HCT116 (cell line): ENCODE data around the gene DYNC2H1. TPM values are rescaled to one million over a fixed set of nuclear protein-coding genes. Genes with fewer than 3 reads are reported as not detected.

Experiments
- ATAC-seq: fragments of 200-7000 bp; cut with Tn5 transposase; 2 replicates; pipeline ENCODE4 v1.9.1; 2020; ENCODE audit warnings: mild to moderate bottlenecking, moderate library complexity
- BruUV-seq: library from RNA; stranded (reverse); fragments of 400-500 nt; replicated peaks from 2 replicates; lab custom pipeline; 2021; lab: Mats Ljungman, UMichigan
- CTCF ChIA-PET: fragments of 300-600 bp; sonication (Branson Sonifier 250); formaldehyde crosslinking; loops from one replicate; lab custom pipeline; 2021; ENCODE audit warnings: antibody characterized with exemption; lab: Charles Lee
- POLR2A ChIA-PET: fragments of 300-600, 350-600 bp; sonication (Branson Sonifier 250); formaldehyde crosslinking; loops from one replicate; lab custom pipeline; 2021; ENCODE audit warnings: antibody characterized with exemption; lab: Charles Lee
- RAD21 ChIA-PET, 2 experiments: fragments of 300-600 bp; sonication (Branson Sonifier 250); formaldehyde crosslinking; loops; one replicate each; lab custom pipeline; 2023; ENCODE audit warnings: low total read pairs in 2 of 2; ENCODE audit not compliant: uncharacterized antibody in 2 of 2, unreplicated experiment in 2 of 2, low non-redundant PET in 1 of 2; lab: Charles Lee
- DNase-seq: peaks from one replicate; pipeline ENCODE4 v3.0.0-alpha.2; 2010; ENCODE audit warnings: low read depth, low spot score
- H2AFZ ChIP-seq: fragments of 200-600 bp; shearing (Covaris generic), sonication (generic); 2 replicates; pipeline ENCODE4 v1.6.1; 2017; ENCODE audit warnings: low read depth, mixed run types, mixed read lengths, antibody characterized with exemption, low read length; ENCODE audit not compliant: poor library complexity, severe bottlenecking
- H3K27ac ChIP-seq: 2 replicates; pipeline ENCODE4 v1.5.1; 2012; ENCODE audit warnings: low read depth, low read length
- H3K27me3 ChIP-seq: fragments of 200-600 bp; sonication (generic); 2 replicates; pipeline ENCODE4 v1.6.1; 2016; ENCODE audit warnings: mixed run types, low read length, mixed read lengths; ENCODE audit not compliant: insufficient read depth
- H3K36me3 ChIP-seq, 2 experiments: fragments of 200-500 bp in 1 of 2; fragments of 200-600 bp in 1 of 2; sonication (Bioruptor generic) in 1 of 2; sonication (generic) in 1 of 2; 2 replicates each; pipeline versions ENCODE4 v1.5.1 to v1.6.1; 2014 to 2016; ENCODE audit warnings: low read length in 2 of 2, inconsistent platforms in 1 of 2, mixed read lengths in 1 of 2, mixed run types in 1 of 2; ENCODE audit not compliant: insufficient read depth in 2 of 2, control insufficient read depth in 1 of 2
- H3K4me1 ChIP-seq, 2 experiments: fragments of 200-600 bp in 1 of 2; sonication (generic) in 1 of 2; 2 replicates each; pipeline versions ENCODE4 v1.5.1 to v1.6.1; 2012 to 2017; ENCODE audit warnings: low read length in 2 of 2, inconsistent platforms in 1 of 2, mild to moderate bottlenecking in 1 of 2, mixed read lengths in 1 of 2, mixed run types in 1 of 2, moderate library complexity in 1 of 2; ENCODE audit not compliant: insufficient read depth in 2 of 2, control insufficient read depth in 1 of 2
- H3K4me2 ChIP-seq: fragments of 200-600 bp; sonication (generic); 2 replicates; pipeline ENCODE4 v1.6.1; 2017; ENCODE audit warnings: mixed run types, low read length, mixed read lengths
- H3K4me3 ChIP-seq, 2 experiments: fragments of 200-600 bp in 1 of 2; sonication (generic) in 1 of 2; replicated peaks in 1 of 2; 2 replicates each; pipeline ENCODE4 v1.5.1; 2011 to 2016; ENCODE audit warnings: low read length in 2 of 2, control low read depth in 1 of 2, low read depth in 1 of 2, mild to moderate bottlenecking in 1 of 2, mixed read lengths in 1 of 2, mixed run types in 1 of 2
- H3K79me2 ChIP-seq: fragments of 200-600 bp; sonication (generic); 2 replicates; pipeline ENCODE4 v1.6.1; 2017; ENCODE audit warnings: mild to moderate bottlenecking, mixed run types, low read length, moderate library complexity, mixed read lengths; ENCODE audit not compliant: insufficient read depth
- H3K9ac ChIP-seq: fragments of 200-600 bp; sonication (generic); 2 replicates; pipeline ENCODE4 v1.6.1; 2016; ENCODE audit warnings: low read length, mixed read lengths
- H3K9me2 ChIP-seq: fragments of 200-600 bp; sonication (generic), shearing (Covaris generic); 2 replicates; pipeline ENCODE4 v1.6.1; 2017; ENCODE audit warnings: mixed run types, mild to moderate bottlenecking, moderate library complexity; ENCODE audit not compliant: insufficient read depth
- H3K9me3 ChIP-seq, 2 experiments: fragments of 200-500 bp in 1 of 2; fragments of 200-600 bp in 1 of 2; sonication (Bioruptor generic) in 1 of 2; sonication (generic) in 1 of 2; 2 replicates each; pipeline ENCODE4 v1.6.1; 2014 to 2017; ENCODE audit warnings: low read length in 2 of 2, mixed read lengths in 2 of 2, inconsistent platforms in 1 of 2, low read depth in 1 of 2, mild to moderate bottlenecking in 1 of 2, mixed run types in 1 of 2, moderate library complexity in 1 of 2; ENCODE audit not compliant: control insufficient read depth in 1 of 2, insufficient read depth in 1 of 2
- H4K20me1 ChIP-seq: fragments of 200-600 bp; sonication (generic), shearing (Covaris generic); 2 replicates; pipeline ENCODE4 v1.6.1; 2017; ENCODE audit warnings: mixed run types, mild to moderate bottlenecking, moderate library complexity; ENCODE audit not compliant: insufficient read depth
- CEBPB ChIP-seq: IDR thresholded peaks from 2 replicates; pipeline ENCODE4 v1.6.1; 2012; ENCODE audit warnings: low read depth
- CTCF ChIP-seq, 3 experiments: fragments of 200-600 bp in 1 of 3; sonication (generic) in 1 of 3; IDR thresholded peaks in 2 of 3; conservative IDR thresholded peaks in 1 of 3; 2 replicates each; pipeline ENCODE4 v1.5.1; 2012 to 2017; ENCODE audit warnings: low read depth in 2 of 3, low read length in 2 of 3, antibody characterized with exemption in 1 of 3, borderline replicate concordance in 1 of 3, control low read depth in 1 of 3, mild to moderate bottlenecking in 1 of 3, mixed read lengths in 1 of 3, mixed run types in 1 of 3, moderate library complexity in 1 of 3; ENCODE audit not compliant: insufficient read depth in 1 of 3
- EZH2 ChIP-seq: fragments of 200-600 bp; sonication (generic); IDR thresholded peaks from 2 replicates; pipeline ENCODE4 v1.6.1; 2017; ENCODE audit warnings: antibody characterized with exemption, mixed run types
- FOSL1 ChIP-seq: IDR thresholded peaks from 2 replicates; pipeline ENCODE4 v1.6.1; 2012; ENCODE audit warnings: low read depth
- POLR2AphosphoS5 ChIP-seq: IDR thresholded peaks from 2 replicates; pipeline ENCODE4 v1.6.1; 2011; ENCODE audit warnings: mild to moderate bottlenecking, low read depth, low read length, moderate library complexity
- RAD21 ChIP-seq: IDR thresholded peaks from 2 replicates; pipeline ENCODE4 v1.6.1; 2012; ENCODE audit warnings: low read depth, mild to moderate bottlenecking
- REST ChIP-seq: IDR thresholded peaks from 2 replicates; pipeline ENCODE4 v1.6.1; 2012; ENCODE audit warnings: low read depth
- SP1 ChIP-seq: IDR thresholded peaks from 2 replicates; pipeline ENCODE4 v1.6.1; 2012; ENCODE audit warnings: low read depth
- ZFX ChIP-seq: fragments of 450-650 bp; IDR thresholded peaks from 2 replicates; pipeline ENCODE4 v1.6.1; 2017
- intact Hi-C: fragments of 100-400 bp; cut with micrococcal nuclease; formaldehyde crosslinking; loops from 2 replicates; pipeline ENCODE4 v1.10.0; 2022
- total RNA-seq: library from RNA; stranded (reverse); gene quantifications from one replicate; pipeline ENCODE4 v1.2.1, GENCODE V29; 2021; ENCODE audit not compliant: unreplicated experiment

Gene DYNC2H1
- total RNA-seq, 1 experiment from 2014 or later = 1.5 TPM

- POLR2A ChIA-PET = no interaction called here
- Histone ChIP-seq H3K4me3 (no peak overlapping the region), H3K79me2 (peaks cover 96% of the 10 kb centered on the region)
Measured at GRCh38 chr11:103077554-103077953, 31.7 kb upstream of the DYNC2H1 start.

More at GRCh38 chr11:103077554-103077953, 31.7 kb upstream of the DYNC2H1 start:
- TSS peak; percentile 6 for BruUV-seq
- H3K36me3 ChIP-seq = peaks cover 35 to 39% of the 10 kb centered on the region in 2 experiments
- no peaks in the 10 kb centered on the region for H3K27me3 ChIP-seq
- H3K9me3 ChIP-seq = no peaks in the 10 kb centered on the region
- ChIA-PET RAD21 (no interaction called here), CTCF (no interaction called here)
- no peak for DNase-seq
- H3K4me2 ChIP-seq = no peak overlapping the region
- no peak overlapping the region for H3K9ac ChIP-seq
- intact Hi-C loops = no loop called here
- H3K4me1 ChIP-seq = no peaks in the 10 kb centered on the region
- no peak overlapping the region for H3K27ac ChIP-seq
- H4K20me1 ChIP-seq = peaks cover 9% of the 10 kb centered on the region
- H2AFZ ChIP-seq = no peak overlapping the region
- no peaks in the 10 kb centered on the region for H3K9me2 ChIP-seq
- ATAC-seq = no peak
- TF ChIP-seq EZH2 = no peak
- TF ChIP-seq FOSL1 = no peak
- TF ChIP-seq CEBPB = no peak
- TF ChIP-seq RAD21 = no peak
- no peak for TF ChIP-seq ZFX
- TF ChIP-seq CTCF (IDR thresholded peaks at IDR 0.05 in 2 of 3, conservative IDR thresholded peaks at IDR 0.05 in 1 of 3; ENCODE audit: borderline replicate concordance in 1 of 3, insufficient read depth in 1 of 3, low read depth in 2 of 3, low read length in 2 of 3) = no peak
- no peak for TF ChIP-seq SP1
- no peak for TF ChIP-seq REST
- TF ChIP-seq POLR2AphosphoS5 = no peak
